Activated CD4-positive, alpha-beta T cell treated with anti-CD3 and anti-CD28 coated beads, Interleukin-10, Interleukin-2, amounts not matched to agents 100 ng/mL and 50 ng/mL, durations not matched to agents 16 hours and 8 hours (primary cell): ENCODE measurements around the gene SIGLECL1.
A peak's percentile ranks its signal among the peaks of the same experiment; 100 is the strongest.

ENCODE experiments used
- DNase-seq: peaks from one replicate; pipeline ENCODE4 v3.0.0-alpha.2; 2020

SIGLECL1 gene

DNA sequence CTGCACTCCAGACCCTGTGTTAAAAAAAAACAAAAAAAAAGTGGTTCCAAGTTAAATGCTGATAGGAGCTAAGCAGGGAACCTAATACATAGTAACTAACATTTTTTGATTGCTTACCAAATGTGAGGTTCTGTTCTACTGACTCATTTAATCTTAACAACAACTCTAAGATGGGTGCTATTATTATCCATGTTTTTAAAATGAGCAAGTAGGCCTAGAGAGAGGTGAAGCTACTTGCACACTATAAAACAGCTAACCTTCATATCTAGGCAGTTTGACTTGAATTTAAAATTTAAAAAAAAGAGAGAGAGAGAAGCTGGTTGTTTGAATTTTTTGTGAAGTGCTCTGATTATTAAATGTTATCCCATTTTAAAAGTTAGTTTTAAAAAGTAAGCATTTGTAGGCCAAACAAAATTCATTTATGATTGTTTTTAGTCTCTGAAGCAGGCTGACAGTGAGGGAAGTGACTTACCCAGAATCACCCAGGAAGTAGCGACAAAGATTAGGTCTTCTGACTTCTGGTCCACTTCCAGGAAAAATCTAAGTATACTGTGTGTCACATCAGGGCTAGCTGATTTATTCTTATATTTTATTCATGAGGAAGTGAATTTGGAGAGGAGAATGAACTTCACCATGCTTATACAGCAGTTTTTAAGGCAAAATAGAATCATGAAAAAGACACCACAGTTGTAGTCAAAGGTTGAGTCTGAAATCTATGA, 2.4 kb downstream of the SIGLECL1 start:
- peak; percentile 57 for DNase-seq

DNA sequence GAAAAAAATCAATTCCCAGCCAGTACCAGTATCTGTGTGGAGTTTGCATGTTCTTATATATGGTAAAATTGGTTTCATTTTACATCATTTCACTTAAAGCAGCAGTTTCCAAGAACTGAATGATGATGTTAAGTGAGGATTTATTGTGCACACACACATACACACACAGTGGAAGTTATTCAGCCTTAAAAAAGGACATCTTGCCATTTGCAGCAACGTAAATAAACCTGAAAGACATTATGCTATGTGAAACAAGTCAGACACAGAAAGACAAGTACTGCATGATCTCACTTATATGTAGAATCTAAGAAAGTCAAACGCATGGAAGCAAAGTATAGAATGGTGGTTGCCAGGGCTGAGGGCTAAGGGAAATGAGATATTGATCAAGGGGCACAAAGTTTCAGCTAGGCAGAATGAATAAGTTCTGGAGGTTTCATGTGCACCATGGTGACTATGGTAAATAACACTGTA, 5.3 kb downstream of the SIGLECL1 start:
- peak; percentile 79 for DNase-seq

GRCh38 chr19:51257471-51257870, 6.6 kb downstream of the SIGLECL1 start:
- DNase-seq, result no peak

DNA sequence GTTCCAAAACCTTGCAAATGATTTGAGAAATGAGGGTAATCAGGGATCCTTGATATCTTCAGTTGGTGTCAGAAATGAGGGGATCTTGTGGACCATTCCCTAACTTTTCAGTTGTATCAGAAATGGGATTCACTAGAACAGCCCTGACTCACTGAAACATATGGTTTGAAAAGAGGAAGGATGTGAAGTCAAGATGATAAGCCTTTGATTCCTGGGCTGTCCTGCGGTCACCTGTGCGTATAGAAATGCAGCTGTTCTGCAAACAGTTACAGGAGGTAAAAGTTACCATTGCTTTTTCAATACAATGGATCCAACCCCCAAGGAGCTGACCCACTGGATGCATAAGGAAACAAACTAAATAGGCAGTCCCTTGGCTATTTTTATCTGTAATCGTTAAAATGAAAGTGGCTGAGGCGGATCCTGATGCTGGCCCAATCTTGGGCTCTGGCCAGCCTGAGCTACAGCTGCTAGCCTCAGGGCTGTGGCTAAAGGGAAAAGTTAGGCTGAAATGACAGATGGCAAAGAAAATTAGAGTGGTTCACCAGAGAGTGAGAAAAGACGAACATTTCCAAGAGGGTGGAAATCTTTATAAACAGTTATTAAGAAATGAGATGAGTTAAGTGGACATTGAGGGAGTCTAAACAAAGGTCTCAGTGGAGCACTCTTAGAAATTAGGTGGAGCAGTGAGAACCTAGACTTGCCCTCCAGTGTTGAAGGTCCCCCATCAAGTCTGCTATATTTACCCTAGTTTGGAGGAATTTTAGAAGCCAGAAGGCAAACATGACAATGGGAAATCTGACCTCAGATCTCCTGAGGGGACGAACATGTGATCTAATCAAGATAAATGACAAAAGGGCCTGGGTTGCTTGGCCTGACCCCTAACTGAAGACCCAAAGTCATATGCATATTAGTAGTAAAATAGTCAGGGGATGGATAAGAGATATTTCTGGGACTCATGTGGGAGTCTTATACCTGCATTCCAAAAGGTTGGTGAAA, 7.6 kb downstream of the SIGLECL1 start:
- no peak for DNase-seq

- peak; percentile 74 for DNase-seq
Measured at GRCh38 chr19:51259348-51260245, 8.7 kb downstream of the SIGLECL1 start.

- no peak for DNase-seq
Measured at GRCh38 chr19:51263808-51264207, 12.9 kb downstream of the SIGLECL1 start.

DNA sequence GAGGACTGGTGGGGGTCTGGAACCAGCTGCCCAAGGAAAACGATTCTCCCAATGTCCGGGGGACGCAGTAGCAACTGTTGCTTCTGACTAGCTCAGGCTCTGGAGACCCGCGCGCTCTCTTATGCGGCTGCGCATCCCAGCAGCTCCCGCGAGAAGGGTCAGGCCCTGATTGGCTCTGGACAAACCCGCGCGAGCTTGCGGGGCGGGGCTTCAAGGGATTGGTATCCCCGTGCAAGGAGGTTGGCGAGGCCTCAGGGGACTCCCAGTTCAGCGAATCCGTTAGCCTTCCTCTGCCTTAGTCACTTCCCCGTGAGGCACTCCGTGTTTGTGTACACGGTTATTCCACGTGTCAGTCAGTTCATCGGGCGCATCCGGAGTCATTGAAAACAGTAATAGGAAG, 20.2 kb downstream of the SIGLECL1 start:
- no peak for DNase-seq

DNA sequence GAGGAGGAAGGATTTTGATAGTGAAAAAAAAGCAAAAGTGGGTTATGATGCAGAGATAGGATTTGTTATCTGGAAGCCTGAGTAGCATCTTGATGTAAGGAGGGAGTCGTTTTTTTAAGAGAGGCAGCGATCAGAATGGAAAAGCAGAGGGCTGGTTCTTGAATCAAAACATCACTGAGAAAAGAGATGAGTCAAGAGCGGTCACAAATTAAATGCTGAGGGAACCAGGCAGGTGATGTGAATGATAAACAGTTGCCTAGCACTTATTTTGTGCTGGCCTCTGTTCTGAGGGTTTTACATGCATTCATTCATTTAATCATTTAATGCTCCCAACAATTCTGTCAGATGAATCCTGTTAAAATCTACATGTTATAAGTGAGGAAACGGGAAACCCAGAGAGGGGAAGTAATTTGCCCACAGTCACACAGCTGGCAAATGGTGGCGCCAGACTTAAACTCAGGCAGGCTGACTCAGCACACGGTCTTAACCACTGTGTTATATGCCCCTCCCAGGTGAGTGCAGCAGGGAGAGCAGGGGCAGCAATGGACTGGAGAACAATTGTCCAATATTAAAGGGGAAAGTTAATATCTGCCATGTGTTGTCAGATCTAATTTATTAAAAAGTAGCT, 21.4 kb downstream of the SIGLECL1 start:
- peak; percentile 69 for DNase-seq

- DNase-seq, result peak; percentile 29
Measured at GRCh38 chr19:51274049-51274770, 23.3 kb downstream of the SIGLECL1 start.

GRCh38 chr19:51277112-51277511, 26.2 kb downstream of the SIGLECL1 start:
- DNase-seq, result no peak

DNA sequence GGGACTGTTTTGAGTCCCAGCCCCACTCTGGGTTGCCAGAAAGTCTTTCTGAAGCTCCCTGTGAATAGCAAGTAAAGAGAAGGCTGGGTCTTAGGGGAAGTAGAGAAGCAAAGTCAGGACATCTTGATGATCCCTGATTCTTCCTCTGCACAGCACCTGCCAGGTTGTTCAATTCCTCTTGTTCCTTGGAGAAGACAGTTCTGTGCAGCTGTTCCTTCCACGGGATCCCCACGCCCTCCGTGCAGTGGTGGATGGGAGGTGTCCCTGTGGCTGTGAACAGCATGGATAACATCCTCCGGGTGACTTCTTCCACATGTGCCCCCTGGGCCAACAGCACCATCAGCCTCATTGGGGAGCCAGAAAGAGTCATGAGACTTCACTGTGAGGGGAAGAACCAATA, 31.5 kb downstream of the SIGLECL1 start:
- DNase-seq, result no peak

GRCh38 chr19:51285682-51286081, 34.8 kb downstream of the SIGLECL1 start:
- DNase-seq, result no peak

DNA sequence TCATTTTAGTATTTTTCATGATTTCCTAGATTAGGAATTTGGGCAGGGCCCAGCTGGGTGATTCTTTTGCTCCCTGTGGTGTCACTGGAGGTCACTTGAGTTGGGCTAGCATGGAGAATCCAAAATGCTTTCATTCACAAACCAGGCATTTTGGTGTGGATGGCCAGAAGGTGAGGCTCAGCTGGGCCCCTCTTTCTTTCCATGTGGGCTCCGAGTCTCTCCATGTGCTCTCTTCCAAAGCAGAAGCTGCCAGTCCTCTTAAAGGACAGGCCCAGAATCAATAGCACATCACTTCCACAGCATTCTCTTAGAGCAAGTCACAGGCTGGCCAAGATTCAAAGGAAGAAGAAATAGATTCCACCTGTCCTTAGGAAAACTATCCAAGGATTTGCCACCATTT, 38.8 kb downstream of the SIGLECL1 start:
- DNase-seq, result no peak

DNA sequence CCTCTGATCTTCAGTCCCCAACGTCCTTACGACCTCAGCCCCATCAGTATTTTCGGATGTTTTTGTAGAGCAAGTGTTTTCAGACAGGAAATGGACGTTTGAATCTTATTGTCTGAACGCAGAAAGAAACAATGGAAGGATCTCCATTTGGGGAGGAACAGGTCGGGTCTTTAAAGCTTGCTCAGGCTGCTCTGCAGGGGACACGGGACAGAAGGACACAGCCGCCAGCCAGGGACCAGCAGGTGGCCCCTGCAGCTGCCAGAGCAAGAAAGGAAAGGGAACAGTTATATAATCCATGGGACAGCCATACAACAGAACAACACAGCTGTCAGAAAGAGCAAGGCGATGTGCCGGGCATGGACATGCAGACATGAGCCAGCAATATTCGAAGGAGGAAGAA, 42.1 kb downstream of the SIGLECL1 start:
- DNase-seq, result no peak

DNA sequence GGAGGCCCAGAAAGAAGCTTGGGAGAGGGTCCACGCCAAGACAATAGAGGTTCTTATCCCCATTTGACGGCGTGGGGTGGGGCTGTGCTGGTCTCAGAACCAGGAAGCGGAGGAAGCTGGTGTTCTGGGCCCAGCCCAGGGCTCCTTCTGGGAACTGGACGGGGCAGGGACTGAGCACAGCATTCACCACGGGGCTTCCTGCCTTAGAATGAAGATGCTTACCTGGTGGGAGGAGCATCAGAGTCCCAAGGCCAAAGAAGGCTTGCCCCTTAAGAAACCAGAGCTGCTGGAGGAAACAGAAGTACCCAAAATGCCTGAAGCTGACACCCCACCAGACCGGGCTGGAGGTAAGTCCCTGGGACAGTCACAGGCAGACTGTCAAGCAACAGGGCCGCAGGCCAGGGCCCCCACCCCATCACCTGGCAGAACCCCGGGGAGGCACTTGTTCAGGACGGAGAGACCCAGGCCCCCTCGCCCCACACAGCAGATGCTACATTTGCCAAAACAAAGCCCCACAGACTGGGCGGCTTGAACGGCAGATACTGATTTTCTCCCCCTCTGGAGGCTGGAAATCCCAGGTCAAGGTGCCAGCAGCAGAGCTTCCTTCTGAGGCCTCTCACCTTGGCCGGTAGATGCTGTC, 42.8 kb downstream of the SIGLECL1 start:
- DNase-seq, result no peak

DNA sequence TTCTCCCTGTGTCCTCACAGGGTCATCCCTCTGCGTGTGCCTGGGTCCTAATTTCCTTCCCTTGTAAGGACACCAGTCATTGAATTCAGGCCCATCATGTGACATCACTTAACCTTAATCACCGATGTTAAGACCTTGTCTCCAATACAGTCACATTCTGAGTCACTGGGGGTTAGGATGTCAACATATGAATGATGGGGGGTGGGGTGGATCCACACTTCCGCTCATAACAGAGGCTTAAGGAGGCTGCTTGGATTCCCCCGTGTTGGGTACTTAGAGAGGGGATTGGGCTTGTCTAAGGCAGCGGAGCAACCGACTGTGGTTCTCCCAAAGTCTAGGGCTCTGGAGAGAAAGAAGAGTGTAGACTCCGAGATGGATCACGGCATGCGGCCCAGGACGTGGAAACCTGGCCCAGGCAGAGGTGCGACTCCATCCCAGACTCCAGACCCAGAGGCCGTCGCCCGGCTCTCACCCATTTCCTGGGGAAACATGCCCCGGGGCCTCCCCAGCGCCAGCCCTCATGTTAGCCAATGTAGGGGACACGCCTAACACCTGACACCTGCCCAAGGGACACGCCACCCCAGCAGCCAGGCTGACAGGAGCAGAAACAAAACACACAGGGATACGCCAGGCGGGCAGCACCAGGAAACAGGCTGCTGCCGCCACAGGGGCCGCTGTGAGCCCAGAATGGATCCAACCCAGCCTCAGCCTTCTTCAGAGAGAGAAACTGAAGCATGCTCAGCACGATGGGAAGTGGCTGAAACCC, 43.5 kb downstream of the SIGLECL1 start:
- no peak for DNase-seq

- no peak for DNase-seq
Measured at GRCh38 chr19:51294977-51295375, 44.1 kb downstream of the SIGLECL1 start.

- no peak for DNase-seq
Measured at GRCh38 chr19:51295382-51296126, 44.7 kb downstream of the SIGLECL1 start.

GRCh38 chr19:51296336-51297093, 45.6 kb downstream of the SIGLECL1 start:
- DNase-seq, result no peak
